GM06990 (cell line): ENCODE data around the gene SAXO2.
"Not testable (repeated sequence)": the region's sequence is repeated elsewhere in the genome, so short reads cannot be mapped to it uniquely, and the experiment has no call there.

Experiments
- DNase-seq: peaks from one replicate; pipeline ENCODE4 v3.0.0-alpha.2; 2011; ENCODE audit not compliant: insufficient read length; ENCODE audit errors: extremely low read depth
- H3K27me3 ChIP-seq: replicated peaks from 2 replicates; pipeline ENCODE4 v1.6.0; 2011; ENCODE audit warnings: low read length; ENCODE audit not compliant: control insufficient read depth, insufficient read depth
- H3K36me3 ChIP-seq: 2 replicates; pipeline ENCODE4 v1.5.1; 2011; ENCODE audit warnings: low read length; ENCODE audit not compliant: control insufficient read depth, insufficient read depth
- H3K4me3 ChIP-seq: replicated peaks from 2 replicates; pipeline ENCODE4 v1.5.1; 2011; ENCODE audit warnings: low read depth, mild to moderate bottlenecking, control low read depth, low read length
- TF ChIP-seq, protein P1 (sequence below): IDR thresholded peaks from 2 replicates; pipeline ENCODE4 v1.5.1; 2011; ENCODE audit warnings: low read length, control low read depth, mild to moderate bottlenecking, inconsistent platforms; ENCODE audit not compliant: insufficient read depth, poor library complexity, severe bottlenecking

Gene SAXO2

DNA sequence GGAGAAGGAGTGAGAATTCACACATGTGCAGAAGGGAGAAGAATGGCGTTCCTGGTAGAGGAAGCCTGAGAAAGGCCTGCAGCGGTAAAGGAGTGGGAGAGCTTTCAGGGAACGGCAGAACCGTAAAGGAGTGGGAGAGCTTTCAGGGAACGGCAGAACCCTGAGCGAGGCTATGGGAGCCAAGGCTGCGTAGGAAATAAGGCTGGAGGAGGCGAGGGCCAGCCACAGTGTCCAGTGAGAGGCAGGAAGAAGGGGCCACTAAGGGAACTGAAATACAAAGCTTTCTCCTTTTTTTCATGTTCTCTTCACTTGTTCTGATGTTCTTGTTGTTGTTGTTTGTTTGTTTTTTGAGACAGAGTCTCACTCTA lies 45.1 kb downstream of the SAXO2 start:
- Histone ChIP-seq H3K4me3 (no peak overlapping the region), H3K27me3 (0 out of 2 replicates have a peak, but pooled peaks cover 2% of the 10 kb centered on the region), H3K36me3 (no peaks in the 10 kb centered on the region)
- DNase-seq, result no peak
- TF ChIP-seq, protein P1, sequence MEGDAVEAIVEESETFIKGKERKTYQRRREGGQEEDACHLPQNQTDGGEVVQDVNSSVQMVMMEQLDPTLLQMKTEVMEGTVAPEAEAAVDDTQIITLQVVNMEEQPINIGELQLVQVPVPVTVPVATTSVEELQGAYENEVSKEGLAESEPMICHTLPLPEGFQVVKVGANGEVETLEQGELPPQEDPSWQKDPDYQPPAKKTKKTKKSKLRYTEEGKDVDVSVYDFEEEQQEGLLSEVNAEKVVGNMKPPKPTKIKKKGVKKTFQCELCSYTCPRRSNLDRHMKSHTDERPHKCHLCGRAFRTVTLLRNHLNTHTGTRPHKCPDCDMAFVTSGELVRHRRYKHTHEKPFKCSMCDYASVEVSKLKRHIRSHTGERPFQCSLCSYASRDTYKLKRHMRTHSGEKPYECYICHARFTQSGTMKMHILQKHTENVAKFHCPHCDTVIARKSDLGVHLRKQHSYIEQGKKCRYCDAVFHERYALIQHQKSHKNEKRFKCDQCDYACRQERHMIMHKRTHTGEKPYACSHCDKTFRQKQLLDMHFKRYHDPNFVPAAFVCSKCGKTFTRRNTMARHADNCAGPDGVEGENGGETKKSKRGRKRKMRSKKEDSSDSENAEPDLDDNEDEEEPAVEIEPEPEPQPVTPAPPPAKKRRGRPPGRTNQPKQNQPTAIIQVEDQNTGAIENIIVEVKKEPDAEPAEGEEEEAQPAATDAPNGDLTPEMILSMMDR, result no peak

- DNase-seq, result no peak
- TF ChIP-seq, protein P1, result no peak
- no peak overlapping the region for H3K4me3 ChIP-seq
- H3K36me3 ChIP-seq, result no peaks in the 10 kb centered on the region
- H3K27me3 ChIP-seq, result 0 out of 2 replicates have a peak, but pooled peaks cover 2% of the 10 kb centered on the region
Observed at GRCh38 chr15:82309802-82310201, 47.2 kb downstream of the SAXO2 start.

- not testable (repeated sequence) for H3K27me3 ChIP-seq, H3K4me3 ChIP-seq, H3K36me3 ChIP-seq, DNase-seq
Observed at GRCh38 chr15:82311321-82311720, 48.7 kb downstream of the SAXO2 start.

DNA sequence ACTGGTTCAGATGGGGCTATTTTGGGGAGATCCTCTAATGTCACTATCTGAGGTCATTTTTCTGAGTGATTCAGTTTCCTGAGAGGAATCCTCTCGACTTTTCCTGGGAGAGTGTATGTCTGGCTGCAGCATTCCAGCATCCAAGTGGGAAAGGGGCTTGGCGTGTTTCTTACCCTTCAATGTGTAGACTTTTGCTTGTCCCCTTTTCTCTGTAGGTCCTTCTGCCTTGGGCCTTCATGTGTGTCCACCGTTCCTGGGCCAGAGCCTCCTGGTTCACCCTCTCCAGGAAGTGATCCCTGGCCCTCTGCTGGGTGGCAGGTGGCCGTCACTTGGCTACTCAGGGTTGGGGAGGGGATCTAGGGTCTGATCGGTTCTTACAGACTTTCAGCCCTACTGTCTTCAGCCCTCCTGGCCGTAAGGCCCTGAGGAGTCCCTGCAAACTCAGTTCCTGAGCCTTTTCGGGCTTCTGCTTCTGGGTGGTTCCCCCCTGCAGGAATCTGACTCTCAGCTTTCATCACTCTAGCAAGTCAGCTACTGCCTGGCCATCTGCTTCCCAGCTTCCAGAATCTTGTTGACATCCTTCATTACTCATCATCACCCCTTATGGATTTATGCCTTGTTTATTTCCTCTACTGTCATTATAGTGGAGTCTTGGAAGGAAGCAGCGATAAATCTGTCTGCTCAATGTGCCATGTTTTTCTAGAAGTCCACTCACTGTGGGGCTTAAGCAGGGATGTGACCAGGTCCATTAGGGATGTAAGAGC lies 50.1 kb downstream of the SAXO2 start:
- DNase-seq, result no peak
- Histone ChIP-seq H3K4me3 (no peak overlapping the region), H3K36me3 (no peaks in the 10 kb centered on the region), H3K27me3 (no peaks in the 10 kb centered on the region)
- TF ChIP-seq, protein P1, result no peak

- DNase-seq, result no peak
- TF ChIP-seq, protein P1, result no peak
- Histone ChIP-seq H3K4me3 (no peak overlapping the region), H3K27me3 (no peaks in the 10 kb centered on the region), H3K36me3 (no peaks in the 10 kb centered on the region)
Observed at GRCh38 chr15:82313446-82313845, 50.8 kb downstream of the SAXO2 start.

DNA sequence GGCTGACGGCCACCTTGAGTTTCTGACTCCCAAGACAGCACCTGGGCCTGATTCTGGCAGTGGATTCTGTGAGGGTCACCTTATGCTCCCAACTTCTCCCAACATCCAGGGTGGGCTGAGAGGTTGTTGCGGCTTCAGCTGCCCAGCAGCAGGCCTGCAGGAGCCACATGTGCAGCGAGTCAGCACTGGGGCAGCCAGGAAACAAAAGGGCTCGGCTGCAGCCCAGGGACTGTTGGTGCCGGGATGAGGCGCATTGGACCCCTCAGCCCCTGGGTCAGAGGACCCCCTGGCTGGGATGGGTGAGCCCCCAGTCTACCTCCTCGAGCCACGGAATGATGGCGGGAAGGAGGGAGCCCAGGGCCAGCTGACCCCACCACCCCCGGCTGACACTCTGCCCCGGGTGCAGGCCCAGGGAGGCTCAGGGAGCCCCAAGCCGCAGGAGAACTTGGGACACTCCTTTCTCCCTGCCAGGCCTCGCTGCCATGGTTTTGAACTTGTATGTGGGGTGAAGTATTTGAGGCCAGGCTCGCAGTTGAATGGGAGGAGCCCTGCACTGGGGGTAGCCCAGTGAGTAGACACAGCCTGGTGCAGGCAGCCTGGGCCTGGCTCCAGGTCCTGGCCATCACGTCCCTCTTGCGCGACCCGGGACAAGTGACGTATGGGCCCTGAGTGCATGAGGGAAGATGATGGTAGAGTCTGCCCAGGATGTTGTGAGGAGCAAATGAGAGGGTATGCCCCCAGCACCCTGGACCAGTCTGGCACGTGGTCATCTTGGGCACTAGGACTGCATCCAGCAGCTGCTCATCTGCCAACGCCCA lies 51.5 kb downstream of the SAXO2 start:
- DNase-seq, H3K36me3 ChIP-seq, H3K4me3 ChIP-seq, H3K27me3 ChIP-seq: not testable (repeated sequence)
